ENCODE measurements around the gene DKC1.

The DKC1 gene

GRCh38 chrX:154733066-154733425 is 29.6 kb upstream of the DKC1 start:
- ChIA-PET POLR2A (no interaction called here), CTCF (interaction anchor here (1.1 to 4.8 kb wide), 2 partner anchors 16 to 107 kb away, joined by 3 to 21 read pairs; no protein-coding TSS in a partner anchor)
- no peak for DNase-seq (ENCODE audit: extremely low spot score)
- TF ChIP-seq CTCF (IDR thresholded peaks at IDR 0.05; ENCODE audit: control extremely low read depth, extremely low read depth, low read depth, missing control alignments): no peak

- DNase-seq (ENCODE audit: extremely low spot score): no peak
- TF ChIP-seq CTCF (IDR thresholded peaks at IDR 0.05; ENCODE audit: control extremely low read depth, extremely low read depth, low read depth, missing control alignments): no peak
- CTCF ChIA-PET: interaction anchor here (4.8 kb wide), 1 partner anchor 15 kb away, joined by 21 read pairs; no protein-coding TSS in a partner anchor
These were observed 28.4 kb upstream of the DKC1 start for GRCh38 chrX:154734061-154734781.

GRCh38 chrX:154735695-154736393 is 26.8 kb upstream of the DKC1 start:
- POLR2A ChIA-PET: no interaction called here
- CTCF ChIA-PET: interaction anchor here (4.8 kb wide), 1 partner anchor 13 kb away, joined by 21 read pairs; no protein-coding TSS in a partner anchor
- TF ChIP-seq CTCF (IDR thresholded peaks at IDR 0.05; ENCODE audit: control extremely low read depth, extremely low read depth, low read depth, missing control alignments): no peak
- no peak for DNase-seq (ENCODE audit: extremely low spot score)

More at GRCh38 chrX:154734061-154734781, 28.4 kb upstream of the DKC1 start:
- POLR2A ChIA-PET: no interaction called here

- ChIA-PET POLR2A (no interaction called here), CTCF (interaction anchor here (2.9 kb wide), 1 partner anchor 12 kb away, joined by 23 read pairs; the partner anchor contains the start of gene GAB3)
- no peak for DNase-seq (ENCODE audit: extremely low spot score)
- TF ChIP-seq CTCF (IDR thresholded peaks at IDR 0.05; ENCODE audit: control extremely low read depth, extremely low read depth, low read depth, missing control alignments): no peak
These were observed 25.5 kb upstream of the DKC1 start for GRCh38 chrX:154737136-154737535.

DNA sequence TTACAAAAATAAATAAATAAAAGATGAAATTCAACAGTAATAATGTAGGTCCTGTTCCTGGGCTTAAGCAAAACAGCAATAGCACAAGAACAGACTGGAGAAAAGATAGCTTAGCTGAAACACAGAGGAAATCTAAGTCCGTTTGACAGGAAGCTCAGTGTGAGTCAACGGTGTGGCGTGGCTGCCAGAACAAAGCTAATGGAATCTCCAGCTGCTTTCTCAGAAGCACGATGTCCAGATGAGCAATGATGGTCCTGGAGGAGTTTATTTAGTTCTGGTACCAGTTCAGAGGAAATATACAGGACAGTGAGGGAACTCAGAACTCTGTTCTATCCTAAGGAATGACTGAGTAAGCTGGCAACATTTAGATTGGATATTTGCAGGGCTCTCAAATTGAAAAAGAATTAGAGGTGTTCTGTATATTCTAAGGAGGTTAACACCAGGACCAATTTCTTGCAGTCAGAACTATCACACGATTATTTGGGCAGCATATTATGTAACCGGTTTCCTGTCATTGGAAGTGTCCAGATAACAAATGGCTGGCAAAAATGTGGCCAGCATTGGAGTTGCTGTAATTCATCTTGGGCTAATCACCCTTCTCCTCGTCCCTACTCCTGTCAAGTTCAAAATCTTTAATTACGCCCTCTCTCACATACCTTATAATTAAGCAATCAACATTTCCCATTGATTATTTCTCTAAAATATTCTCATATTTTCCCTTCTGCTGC is 24.5 kb upstream of the DKC1 start:
- no peak for TF ChIP-seq CTCF (IDR thresholded peaks at IDR 0.05; ENCODE audit: control extremely low read depth, extremely low read depth, low read depth, missing control alignments)
- ChIA-PET CTCF (interaction anchor here (2.9 kb wide), 1 partner anchor 11 kb away, joined by 23 read pairs; the partner anchor contains the start of gene GAB3), POLR2A (no interaction called here)
- no peak for DNase-seq (ENCODE audit: extremely low spot score)

GRCh38 chrX:154739952-154740465 is 22.7 kb upstream of the DKC1 start:
- no peak for DNase-seq (ENCODE audit: extremely low spot score)
- CTCF ChIA-PET: interaction anchor here (1.7 kb wide), 1 partner anchor 9 kb away, joined by 7 read pairs; no protein-coding TSS in a partner anchor
- no peak for TF ChIP-seq CTCF (IDR thresholded peaks at IDR 0.05; ENCODE audit: control extremely low read depth, extremely low read depth, low read depth, missing control alignments)
- POLR2A ChIA-PET: no interaction called here
